HG02610 (cell line): Measurements from ENCODE around the gene COASY.
"Not testable (repeated sequence)": the region's sequence is repeated elsewhere in the genome, so short reads cannot be mapped to it uniquely, and the experiment has no call there.

Experiments used
- ATAC-seq: cut with Tn5 transposase; IDR thresholded peaks from one replicate; pipeline ENCODE4 v1.9.1; 2021; ENCODE audit warnings: mild to moderate bottlenecking, moderate library complexity; ENCODE audit not compliant: unreplicated experiment

The COASY gene

DNA sequence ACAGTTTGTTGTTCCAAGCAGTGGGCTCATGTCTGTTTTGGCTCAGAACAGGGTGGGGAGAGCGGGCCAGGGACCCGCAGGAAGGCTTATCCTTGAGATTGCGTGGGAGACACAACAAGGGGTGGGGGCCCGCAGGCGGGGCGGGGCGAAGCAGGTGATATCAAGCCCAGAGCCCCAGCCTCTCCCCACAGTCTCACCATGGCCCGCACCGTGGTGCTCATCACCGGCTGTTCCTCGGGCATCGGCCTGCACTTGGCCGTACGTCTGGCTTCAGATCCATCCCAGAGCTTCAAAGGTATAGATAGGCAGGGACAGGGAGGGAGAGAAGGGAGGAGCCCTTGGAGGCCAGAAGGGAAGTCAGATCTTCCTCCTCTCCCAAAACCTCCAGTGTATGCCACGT is 9.2 kb upstream of the COASY start, which contains the start of gene HSD17B1:
TSS of gene HSD17B1 (plus strand) at position 188 of the 400 bp plus-strand sequence. CDS start at position 199, 11 bp downstream.
- ATAC-seq: not testable (repeated sequence)

DNA sequence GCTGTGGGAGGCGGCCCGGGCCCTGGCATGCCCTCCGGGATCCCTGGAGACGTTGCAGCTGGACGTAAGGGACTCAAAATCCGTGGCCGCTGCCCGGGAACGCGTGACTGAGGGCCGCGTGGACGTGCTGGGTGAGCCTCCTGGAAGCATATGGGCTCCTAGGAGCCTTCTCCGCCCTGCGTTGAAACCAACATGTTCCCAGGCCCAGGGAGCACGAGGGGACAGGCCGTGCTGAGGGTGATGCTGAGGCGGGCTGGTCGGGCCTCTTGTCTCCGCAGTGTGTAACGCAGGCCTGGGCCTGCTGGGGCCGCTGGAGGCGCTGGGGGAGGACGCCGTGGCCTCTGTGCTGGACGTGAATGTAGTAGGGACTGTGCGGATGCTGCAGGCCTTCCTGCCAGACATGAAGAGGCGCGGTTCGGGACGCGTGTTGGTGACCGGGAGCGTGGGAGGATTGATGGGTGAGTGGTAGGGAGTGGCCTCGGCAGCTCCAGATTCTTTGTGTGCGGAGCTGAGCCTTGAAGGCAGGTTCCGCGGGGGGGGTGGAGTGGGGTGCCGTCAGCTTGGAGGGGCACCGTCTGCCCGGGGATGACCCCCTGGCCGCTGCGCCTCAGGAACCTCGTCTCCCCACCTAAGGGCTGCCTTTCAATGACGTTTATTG is 8.7 kb upstream of the COASY start:
- ATAC-seq: no peak

DNA sequence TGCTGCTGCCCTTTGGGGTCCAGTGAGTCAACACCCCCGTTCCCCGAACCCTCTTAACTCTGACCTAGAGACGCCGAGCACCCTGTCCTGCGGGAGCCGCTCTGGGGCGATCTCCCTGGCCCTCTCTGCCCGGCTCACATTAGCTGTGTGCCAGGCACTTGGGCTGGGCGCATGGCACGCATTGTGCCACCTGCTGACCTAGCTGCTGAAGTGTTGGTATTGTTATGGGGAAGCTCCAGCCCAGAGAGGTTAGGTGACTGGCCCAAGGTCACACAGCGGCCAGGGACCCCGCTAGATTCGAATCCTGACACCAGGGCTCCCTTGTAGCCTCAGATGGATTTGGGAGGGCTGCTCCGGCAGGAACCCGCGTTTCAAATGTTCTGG is 8.1 kb upstream of the COASY start:
- ATAC-seq: no peak

DNA sequence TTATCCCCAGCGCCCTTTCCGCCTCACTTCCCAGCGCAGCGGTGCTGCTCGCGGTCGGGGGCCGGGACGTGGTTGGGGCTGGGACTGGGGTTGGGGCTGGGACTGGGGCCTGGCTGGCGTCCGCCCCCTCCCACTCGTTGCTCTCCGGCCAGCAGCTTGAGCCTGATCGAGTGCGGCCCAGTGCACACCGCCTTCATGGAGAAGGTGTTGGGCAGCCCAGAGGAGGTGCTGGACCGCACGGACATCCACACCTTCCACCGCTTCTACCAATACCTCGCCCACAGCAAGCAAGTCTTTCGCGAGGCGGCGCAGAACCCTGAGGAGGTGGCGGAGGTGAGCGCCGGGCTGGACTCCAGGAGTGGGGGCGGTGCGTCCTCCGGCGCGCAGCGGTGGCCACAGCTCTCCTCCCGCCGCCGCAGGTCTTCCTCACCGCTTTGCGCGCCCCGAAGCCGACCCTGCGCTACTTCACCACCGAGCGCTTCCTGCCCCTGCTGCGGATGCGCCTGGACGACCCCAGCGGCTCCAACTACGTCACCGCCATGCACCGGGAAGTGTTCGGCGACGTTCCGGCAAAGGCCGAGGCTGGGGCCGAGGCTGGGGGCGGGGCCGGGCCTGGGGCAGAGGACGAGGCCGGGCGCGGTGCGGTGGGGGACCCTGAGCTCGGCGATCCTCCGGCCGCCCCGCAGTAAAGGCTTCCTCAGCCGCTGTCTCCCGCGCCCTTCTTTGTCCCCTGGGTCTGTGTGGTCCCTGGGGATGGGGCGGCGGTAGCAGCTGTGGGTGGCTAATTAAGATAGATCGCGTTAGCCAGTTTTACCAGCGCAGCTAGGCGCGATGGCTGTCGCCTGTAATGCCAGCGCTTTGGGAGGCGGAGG is 7.5 kb upstream of the COASY start:
- peak; percentile 78 for ATAC-seq

DNA sequence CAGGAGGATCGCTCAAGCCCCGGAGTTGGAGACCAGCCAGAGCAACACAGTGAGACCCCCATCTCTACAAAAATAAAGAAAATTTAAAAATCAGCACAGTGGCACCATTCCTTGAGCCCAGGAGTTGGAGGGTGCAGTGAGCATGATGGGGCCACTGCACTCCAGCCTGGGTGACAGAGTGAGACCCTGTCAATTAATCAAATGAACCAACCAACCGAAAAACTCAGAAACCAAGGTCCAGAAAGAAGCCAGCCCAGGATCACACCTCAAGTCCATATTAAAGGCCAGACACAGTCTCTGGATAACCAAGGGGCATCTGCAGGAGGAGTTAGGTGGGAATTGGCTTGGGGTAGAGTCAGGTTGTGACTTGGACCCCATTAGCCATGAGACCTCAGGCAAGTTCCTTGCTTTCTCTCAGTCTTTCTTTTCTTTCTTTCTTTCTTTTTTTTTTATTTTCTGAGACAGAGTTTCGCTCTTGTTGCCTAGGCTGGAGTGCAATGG is 6.8 kb upstream of the COASY start:
- ATAC-seq: no peak

DNA sequence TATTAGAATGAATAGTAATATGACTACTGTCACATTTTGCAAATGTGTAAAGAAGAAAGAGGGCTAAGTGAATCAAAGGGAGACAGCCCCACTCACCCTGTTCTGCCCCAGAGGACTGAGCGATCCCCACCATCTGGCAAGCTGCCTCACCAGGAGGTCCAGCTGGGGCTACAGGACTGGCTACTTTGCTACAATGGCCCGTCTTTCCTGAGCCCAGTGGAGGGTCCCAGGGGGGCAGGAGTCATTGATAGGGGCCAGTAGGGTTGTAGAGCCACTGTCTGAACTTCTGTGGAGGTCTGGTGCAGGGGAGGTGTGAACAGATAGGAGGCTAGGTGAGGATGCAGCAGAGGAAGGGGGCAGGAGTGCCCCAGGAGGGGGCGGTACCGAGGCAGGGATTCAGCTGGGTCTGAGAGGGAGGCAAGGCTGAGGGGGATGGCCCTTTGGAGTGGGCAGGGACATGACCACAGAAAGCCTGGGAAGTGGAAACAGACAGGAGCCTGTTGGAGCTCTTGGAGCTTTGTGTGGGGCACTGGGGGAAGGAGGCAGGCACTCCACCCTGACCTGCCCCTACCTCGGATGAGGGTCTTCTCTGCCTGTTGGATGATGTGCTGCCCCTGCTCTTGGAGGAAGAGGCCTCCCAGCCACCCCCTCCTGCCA is 5.9 kb upstream of the COASY start:
- ATAC-seq: not testable (repeated sequence)

DNA sequence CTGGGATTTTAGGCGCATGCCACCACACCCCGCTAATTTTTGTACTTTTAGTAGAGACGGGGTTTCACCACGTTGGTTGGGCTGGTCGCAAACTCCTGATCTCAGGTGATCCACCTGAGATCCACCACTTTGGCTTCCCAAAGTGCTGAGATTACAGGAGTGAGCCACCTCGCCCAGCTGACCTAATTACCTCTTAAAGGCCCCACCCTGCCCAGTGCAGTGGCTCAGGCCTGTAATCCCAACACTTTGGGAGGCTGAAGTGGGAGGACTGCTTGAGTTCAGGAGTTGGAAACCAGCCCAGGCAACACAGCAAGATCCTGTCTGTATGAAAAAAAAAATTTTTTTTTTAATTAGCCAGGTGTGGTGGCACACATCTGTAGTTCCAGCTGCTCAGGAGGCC is 2.9 kb upstream of the COASY start:
- no peak for ATAC-seq

DNA sequence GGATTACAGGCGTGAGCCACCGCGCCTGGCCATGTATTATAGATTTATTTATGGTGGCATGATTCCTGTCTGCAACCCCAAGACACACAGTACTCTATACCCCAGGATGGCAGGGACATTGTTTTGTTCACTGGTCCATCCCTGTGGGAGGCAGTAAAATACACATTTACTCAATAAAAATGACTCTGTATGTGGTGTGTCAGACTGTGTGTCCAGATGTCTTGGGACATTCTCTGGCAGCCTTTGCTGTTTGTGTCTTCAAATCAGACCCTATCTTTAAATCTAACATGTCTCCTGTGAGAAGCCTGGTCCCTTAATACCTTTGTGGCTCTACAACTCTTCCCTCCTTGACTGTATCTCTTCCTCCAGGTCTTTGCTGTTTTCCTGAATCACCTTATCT is 1.7 kb upstream of the COASY start:
- no peak for ATAC-seq

DNA sequence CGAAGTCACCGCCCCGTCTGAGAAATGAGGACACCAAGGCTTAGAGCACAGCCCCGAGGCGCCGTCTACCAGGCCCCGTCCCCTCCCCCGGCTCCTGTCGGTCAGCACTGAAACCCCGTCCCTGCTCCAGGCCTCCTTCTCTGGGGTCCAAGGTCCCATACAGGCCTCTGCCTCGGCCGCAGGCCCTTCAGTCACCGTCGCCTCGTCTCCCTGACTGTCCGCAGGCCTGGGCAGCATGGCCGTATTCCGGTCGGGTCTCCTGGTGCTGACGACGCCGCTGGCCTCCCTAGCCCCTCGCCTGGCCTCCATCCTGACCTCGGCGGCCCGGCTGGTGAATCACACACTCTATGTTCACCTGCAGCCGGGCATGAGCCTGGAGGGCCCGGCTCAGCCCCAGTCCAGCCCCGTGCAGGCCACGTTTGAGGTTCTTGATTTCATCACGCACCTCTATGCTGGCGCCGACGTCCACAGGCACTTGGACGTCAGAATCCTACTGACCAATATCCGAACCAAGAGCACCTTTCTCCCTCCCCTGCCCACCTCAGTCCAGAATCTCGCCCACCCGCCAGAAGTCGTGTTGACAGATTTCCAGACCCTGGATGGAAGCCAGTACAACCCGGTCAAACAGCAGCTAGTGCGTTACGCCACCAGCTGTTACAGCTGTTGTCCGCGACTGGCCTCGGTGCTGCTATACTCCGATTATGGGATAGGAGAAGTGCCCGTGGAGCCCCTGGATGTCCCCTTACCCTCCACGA is 617 bp downstream of the COASY start:
- ATAC-seq: no peak

DNA sequence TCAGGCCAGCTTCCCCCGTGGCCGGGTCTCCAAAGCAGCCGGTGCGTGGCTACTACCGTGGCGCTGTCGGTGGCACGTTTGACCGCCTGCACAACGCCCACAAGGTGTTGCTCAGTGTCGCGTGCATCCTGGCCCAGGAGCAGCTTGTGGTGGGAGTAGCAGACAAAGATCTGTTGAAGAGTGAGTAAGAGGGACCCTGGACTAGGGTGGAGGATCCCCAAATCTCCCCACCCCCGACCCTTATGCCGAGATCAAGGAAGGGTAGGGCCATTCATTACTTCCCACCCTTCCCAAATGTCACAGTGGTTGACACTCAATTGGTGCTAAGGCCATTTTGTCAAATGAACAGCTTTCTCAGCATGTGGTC is 1.2 kb downstream of the COASY start:
- ATAC-seq: no peak

DNA sequence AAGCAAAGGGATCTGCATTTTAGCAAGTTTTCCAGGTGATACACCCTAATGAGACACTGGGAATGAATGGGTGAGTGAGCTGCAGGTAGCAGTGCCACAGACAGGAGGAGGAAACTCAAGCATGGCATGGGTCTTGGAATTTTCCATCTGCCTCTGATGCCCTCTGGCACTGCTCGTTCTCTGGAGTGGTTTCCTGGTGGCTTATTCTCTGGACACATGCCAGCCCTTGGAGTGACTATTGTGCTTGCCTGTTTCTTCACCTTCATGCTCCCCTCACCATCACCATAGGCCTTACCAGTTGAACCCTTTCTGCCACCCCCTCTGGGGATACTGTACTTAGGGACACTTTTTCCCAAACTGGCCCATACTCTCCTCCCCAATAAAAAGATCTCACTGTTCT is 1.6 kb downstream of the COASY start:
- ATAC-seq: no peak

DNA sequence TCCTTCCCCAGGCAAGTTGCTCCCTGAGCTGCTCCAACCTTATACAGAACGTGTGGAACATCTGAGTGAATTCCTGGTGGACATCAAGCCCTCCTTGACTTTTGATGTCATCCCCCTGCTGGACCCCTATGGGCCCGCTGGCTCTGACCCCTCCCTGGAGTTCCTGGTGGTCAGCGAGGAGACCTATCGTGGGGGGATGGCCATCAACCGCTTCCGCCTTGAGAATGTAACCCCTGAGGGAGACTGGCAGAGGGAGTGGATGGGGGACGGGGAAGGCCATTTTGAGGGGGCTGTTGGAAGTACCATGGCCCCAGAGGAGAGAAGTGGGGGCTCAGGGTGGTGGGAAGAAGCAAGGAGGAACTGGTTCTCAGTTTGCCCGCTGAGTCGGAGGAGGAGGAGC is 2.0 kb downstream of the COASY start:
- ATAC-seq: no peak

DNA sequence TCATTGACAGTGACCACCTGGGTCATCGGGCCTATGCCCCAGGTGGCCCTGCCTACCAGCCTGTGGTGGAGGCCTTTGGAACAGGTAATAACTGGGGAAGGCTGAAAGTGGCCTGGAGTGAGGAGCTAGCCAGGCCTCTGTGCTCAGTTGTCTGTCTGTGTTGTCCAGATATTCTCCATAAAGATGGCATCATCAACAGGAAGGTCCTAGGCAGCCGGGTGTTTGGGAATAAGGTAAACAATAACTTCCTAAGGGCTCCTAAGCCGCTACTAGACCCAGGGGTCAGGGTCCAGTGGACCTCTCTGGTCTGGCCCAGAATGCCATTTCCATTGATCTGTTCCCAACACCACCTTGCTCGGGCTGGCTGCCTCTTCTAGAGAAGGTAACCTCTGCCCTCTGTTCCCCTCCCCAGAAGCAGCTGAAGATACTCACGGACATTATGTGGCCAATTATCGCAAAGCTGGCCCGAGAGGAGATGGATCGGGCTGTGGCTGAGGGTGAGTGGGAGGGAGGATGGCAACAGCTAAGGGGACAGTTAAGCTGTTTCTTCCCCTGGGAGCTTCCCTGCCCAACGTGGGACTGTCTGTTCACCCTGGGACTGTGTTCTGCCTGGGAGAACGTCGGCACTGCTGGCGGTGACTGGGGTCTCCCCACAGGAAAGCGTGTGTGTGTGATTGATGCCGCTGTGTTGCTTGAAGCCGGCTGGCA is 3.0 kb downstream of the COASY start:
- ATAC-seq: no peak

DNA sequence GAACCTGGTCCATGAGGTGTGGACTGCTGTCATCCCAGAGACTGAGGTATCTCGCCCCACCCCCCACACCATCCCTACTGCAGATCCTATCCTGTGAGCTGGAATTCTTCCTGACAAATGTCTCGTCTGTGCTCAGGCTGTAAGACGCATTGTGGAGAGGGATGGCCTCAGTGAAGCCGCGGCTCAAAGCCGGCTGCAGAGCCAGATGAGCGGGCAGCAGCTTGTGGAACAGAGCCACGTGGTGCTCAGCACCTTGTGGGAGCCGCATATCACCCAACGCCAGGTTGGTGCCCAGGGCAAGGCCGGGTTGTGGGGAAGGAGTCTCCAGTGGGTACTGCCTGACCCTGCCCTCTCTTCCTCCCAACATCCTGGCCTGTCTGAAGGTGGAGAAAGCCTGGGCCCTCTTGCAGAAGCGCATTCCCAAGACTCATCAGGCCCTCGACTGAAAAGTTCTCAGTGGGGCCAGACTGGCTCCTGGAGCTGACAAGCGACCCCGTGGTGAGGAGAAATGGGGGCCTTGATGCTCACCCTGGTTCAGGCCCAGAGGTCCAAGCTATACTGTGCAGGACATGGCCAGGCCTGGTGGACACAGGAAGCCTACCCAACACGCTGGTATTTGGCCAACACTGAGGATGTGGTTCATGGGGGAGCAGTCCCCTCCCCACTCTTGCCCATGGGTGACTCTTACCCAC is 3.7 kb downstream of the COASY start:
- ATAC-seq: no peak

DNA sequence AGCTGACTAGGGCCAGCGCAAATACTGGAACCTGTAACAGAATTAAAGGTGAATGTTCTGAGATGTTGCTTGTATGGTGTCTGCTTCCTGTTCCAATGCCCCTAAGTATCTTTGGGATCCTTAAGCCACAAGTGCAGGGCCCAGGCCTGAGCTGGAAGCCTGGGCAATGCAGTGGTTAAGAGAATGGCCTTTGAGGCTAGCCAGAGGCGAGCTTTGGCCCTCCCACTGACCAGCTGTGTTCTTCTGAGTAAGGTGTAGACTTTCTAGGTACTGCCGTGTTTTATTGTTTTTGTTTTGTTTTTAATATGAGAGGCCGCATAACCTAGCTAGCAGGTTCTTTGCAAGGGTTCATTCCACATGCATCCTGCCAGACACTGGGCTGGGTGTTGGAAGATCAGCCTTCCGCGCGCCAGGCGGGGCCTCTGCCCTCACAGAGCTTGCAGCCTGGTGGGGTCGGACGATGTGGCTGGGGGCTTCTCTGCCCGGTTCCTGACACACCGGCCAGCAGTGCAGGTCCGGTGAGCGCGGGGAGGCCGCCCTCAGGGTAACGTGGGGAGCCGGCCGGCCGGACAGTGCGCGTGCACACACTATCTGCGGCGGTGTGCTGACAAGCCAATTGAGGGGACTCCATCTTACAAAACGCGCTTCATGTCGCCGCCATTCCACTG is 4.4 kb downstream of the COASY start:
- no peak for ATAC-seq

DNA sequence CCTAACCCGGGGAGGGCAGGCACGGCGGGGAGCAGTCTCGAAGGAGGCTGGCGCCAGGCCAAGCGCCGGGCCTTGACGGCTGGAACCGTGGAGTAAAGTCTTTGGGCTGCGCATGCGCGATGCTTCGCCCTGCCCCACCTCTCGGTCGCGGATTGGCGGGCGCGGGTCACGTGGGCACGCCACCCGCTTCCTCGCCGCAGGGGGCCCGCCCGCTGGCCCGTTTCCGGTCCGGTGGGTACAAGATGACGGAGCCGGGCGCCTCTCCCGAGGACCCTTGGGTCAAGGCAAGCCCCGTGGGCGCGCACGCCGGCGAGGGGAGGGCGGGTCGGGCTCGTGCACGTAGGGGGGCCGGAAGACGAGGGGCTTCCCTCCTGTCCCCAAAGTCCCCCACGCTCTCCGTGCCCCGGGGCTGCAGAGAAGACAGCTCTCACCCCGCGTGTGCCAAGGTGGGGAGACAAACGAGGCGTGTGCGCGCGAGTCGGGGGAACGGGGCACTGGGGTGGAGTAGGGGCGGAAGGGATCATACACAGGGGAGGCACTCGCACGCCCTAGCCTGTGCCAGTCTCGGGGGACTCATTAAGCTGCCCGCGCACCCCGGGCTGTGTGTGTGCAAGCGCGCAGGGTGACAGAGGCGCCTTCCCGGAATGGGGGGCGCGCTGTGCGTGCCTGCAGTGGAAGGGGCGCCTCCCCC is 5.1 kb downstream of the COASY start, which contains the start of gene MLX:
TSS of gene MLX (plus strand) at position 218 of the 691 bp plus-strand sequence. CDS start at position 243, 25 bp downstream.
- peak; percentile 54 for ATAC-seq

DNA sequence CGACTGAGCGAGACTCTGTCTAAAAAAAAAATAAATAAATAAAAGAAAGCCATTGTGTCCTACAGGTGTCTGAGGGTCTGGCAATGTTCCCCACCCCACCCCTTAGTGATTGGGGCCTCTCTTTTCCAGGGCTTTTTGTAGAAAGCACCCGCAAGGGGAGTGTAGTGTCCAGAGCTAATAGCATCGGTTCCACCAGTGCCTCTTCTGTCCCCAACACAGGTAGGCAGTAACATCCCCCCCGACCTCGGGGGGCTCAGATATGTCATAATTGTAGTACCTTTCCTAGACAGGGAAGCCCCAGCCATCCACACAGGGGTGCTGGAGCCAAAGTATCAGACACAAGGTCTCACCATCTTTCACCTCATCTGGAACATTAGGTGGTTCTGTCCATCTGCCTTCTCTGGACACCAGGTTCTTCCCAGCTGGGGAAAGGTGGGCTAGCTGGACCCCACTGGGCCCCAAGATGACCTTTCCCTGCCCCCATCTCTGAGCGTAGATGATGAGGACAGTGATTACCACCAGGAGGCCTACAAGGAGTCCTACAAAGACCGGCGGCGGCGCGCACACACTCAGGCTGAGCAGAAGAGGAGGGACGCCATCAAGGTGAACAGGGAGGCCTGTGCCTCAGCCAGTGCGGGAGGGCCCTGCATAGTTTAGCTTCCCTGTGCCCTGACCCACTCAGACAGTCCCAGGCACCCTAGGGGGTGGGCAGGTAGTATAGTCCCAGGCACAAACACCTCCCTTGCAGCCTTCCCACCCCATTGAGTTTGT is 6.6 kb downstream of the COASY start:
- ATAC-seq: no peak
